Spleen (tissue), 11 donors: Measurements from ENCODE around the gene GID8. TPM values are rescaled to one million over a fixed set of nuclear protein-coding genes. Genes with fewer than 3 reads are reported as not detected.
"Not testable (repeated sequence)": the region's sequence is repeated elsewhere in the genome, so short reads cannot be mapped to it uniquely, and the experiment has no call there.

ENCODE experiments used
- DNase-seq: peaks from one replicate; pipeline ENCODE4 v3.0.0-alpha.2; 2020
- H3K27ac ChIP-seq, 8 donors: fragments of 200-600 bp; sonication (generic) in 7 of 8; 1 replicate in 4 of 8; 2 replicates in 4 of 8; pipeline versions ENCODE4 v1.5.0 to v1.8.0; 2016 to 2021; ENCODE audit warnings: inconsistent platforms in 4 of 8, mild to moderate bottlenecking in 4 of 8, moderate library complexity in 1 of 8
- H3K27me3 ChIP-seq, 7 donors: fragments of 200-600 bp; sonication (generic) in 6 of 7; replicated peaks in 1 of 7; 1 replicate in 4 of 7; 2 replicates in 3 of 7; pipeline versions ENCODE4 v1.5.0 to v1.8.0; 2016 to 2021; ENCODE audit warnings: inconsistent platforms in 3 of 7, mild to moderate bottlenecking in 1 of 7
- H3K36me3 ChIP-seq, 6 donors: fragments of 200-600 bp; sonication (generic) in 5 of 6; 1 replicate in 4 of 6; 2 replicates in 2 of 6; pipeline versions ENCODE4 v1.5.0 to v1.8.0; 2016 to 2021; ENCODE audit warnings: inconsistent platforms in 2 of 6
- H3K4me1 ChIP-seq, 6 donors: fragments of 200-600 bp; sonication (generic) in 5 of 6; 1 replicate in 3 of 6; 2 replicates in 3 of 6; pipeline versions ENCODE4 v1.5.0 to v1.8.0; 2016 to 2021; ENCODE audit warnings: inconsistent platforms in 3 of 6
- H3K4me3 ChIP-seq, 8 donors: fragments of 200-600 bp; sonication (generic) in 7 of 8; 1 replicate in 4 of 8; 2 replicates in 4 of 8; pipeline versions ENCODE4 v1.5.0 to v1.8.0; 2016 to 2021; ENCODE audit warnings: inconsistent platforms in 4 of 8, mild to moderate bottlenecking in 4 of 8, moderate library complexity in 2 of 8
- H3K9me3 ChIP-seq, 8 donors: fragments of 200-600 bp; sonication (generic) in 7 of 8; 1 replicate in 4 of 8; 2 replicates in 4 of 8; pipeline versions ENCODE4 v1.5.0 to v1.8.0; 2016 to 2021; ENCODE audit warnings: inconsistent platforms in 4 of 8
- POLR2A ChIP-seq, 3 donors: fragments of 450-650 bp; IDR thresholded peaks; one replicate each; pipeline ENCODE4 v1.5.1; 2017; ENCODE audit warnings: antibody characterized with exemption in 3 of 3, mild to moderate bottlenecking in 1 of 3
- POLR2AphosphoS5 ChIP-seq, 3 donors: sonication (generic); formaldehyde crosslinking; IDR thresholded peaks; one replicate each; pipeline ENCODE4 v1.5.1; 2017; ENCODE audit warnings: antibody characterized with exemption in 3 of 3
- WGBS, 5 donors: extraction: QIAGEN DNeasy Blood & Tissue Kit in 3 of 5; methylation state at CpG; one replicate each; pipeline versions ENCODE4 v1.1.5 to v1.1.7; 2013 to 2018; 5-methylcytosine and 5-hydroxymethylcytosine counted together
- intact Hi-C: fragments of 100-400 bp; cut with DNase I; formaldehyde crosslinking; loops from one replicate; pipeline ENCODE4 v1.15.0; 2023; ENCODE audit warnings: low total_unique reads
- polyA plus RNA-seq, 3 donors: library from polyadenylated mRNA; stranded (reverse); fragments of 200-250 nt; gene quantifications; one replicate each; pipeline ENCODE4 v1.2.1, GENCODE V29; 2013
- total RNA-seq, 7 donors: library from RNA; depleted of rRNA in 3 of 7; stranded (reverse); fragments of >200 nt in 3 of 7; fragmentation: NEBNext Ultra II Directional in 4 of 7; extraction: Animal tissue kit (Norgen Biotek cat#: 25700) in 4 of 7; gene quantifications; one replicate each; pipeline versions ENCODE4 v1.1.0 to v1.2.1, GENCODE V29; 2016 to 2021
- TF ChIP-seq, protein P1 (sequence below), 11 experiments: fragments of 200-600 bp in 7 of 11; fragments of 450-650 bp in 4 of 11; sonication (generic) in 4 of 11; IDR thresholded peaks in 8 of 11; conservative IDR thresholded peaks in 3 of 11; 1 replicate in 7 of 11; 2 replicates in 4 of 11; pipeline versions ENCODE4 v1.4.0 to v1.8.0; 2016 to 2021; ENCODE audit warnings: antibody characterized with exemption in 11 of 11, inconsistent platforms in 4 of 11, mild to moderate bottlenecking in 1 of 11
- donor health status: healthy with polysubstance abuse.
- donor health status: DM: no; HTN: no; CAD: no; lungs with moderate emphysema.
- donor health status: DM: no; HTN: no; CAD: no.
- donor health status: Bipolar disorder and iron deficiency.
- donor health status: healthy.
- donor health status: DM: no; HTN: no; CAD: no.
- donor health status: DM: yes; HTN: yes; CAD: no.

The GID8 gene
- total and polyA plus RNA-seq, 10 donors, result 9.7 to 33.3 (median 28.1) TPM

DNA sequence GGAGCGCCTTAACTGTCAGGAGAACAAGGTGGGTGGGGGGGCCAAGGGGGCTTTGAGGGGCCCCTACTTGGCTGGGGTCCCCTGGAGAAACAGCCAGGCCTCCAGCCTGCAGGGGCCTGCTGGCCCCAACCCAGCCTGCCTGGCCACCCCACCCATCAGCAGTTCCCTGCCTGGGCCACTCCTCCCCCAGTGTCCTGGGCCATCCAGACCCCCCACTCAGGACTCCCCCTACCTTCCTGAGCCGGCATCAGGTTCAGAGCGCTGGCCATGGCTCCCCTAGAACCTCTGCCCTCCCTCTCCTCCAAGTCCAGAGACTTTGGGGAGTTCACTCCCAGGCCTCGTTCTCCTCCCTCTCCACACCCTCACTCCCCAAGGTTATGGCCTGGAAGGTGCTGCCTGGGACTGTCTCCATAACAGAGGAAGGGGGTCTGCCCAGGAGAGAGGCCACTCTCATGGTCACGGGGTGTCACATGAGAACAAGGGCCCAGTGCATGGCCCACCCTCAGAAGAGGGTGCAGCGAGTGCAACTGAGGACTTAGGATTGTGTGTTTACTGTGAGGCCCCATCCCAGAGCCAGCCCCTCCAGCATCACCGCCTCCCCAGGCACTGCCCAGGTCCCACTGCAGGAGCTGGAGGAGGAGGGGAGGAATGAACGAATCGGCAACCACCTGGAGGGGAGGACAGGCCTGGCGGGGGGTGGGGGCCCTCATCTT, 20.6 kb downstream of the GID8 start:
- H3K27me3 ChIP-seq, result no peaks in the 10 kb centered on the region
- DNase-seq, result peak; percentile 63
- 68 to 87% (median 80%) methylated on average over 7 to 10 of the region's 10 CpGs for WGBS, 5 donors

DNA sequence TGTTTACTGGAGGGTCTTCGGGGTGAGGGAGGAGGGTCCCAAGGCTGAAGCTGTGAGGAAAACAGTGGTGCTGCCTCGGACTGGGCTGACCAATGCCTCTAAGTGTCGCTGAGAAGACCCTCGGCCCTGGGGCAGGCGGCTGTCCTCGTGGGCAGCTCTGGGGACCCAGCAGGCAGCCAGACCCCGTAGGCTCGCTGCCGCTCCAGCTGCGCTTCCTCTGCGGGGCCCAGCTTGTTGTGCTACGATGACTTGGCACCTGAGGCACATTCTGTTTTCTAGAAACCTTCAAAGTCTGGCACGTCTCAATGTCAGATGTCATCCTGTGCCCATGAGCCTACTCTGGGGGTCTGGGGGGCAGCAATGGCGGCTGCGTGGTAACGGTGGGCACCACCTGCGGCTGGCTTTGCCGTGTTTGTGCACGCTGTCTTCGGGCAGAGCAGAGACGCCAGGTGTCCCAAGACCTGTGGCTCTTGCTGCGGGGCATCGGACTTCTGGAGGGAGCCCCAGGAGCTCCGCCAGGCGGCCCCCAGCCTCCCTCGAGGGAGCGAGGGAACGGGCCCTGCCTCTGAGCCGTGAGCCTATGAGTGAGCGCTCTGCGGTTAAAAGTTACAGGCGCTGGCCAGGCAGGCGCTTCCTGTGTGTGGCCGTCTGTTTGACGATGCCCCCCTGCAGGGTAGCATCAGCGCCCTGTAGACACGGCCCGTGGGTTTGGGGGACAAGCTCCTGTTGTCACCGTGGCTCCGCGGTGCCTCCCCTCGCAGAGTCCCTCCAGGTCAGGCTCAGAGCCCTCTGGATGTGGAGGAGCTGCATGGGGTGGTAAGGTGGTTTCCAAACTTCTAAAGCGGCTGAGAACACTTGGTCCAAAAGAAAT, 21.4 kb downstream of the GID8 start:
- WGBS, 5 donors, result 37 to 64% (median 44%) methylated on average over 14 to 43 of the region's 43 CpGs
- Histone ChIP-seq H3K27ac (no peak overlapping the region), H3K27me3 (no peaks in the 10 kb centered on the region), H3K36me3 (peaks cover 0 to 77% (median 27%) of the 10 kb centered on the region in 6 donors), H3K4me3 (peak overlapping the region in 1 of 8 donors; percentile 15), H3K9me3 (no peaks in the 10 kb centered on the region), H3K4me1 (peaks cover 7 to 39% (median 22%) of the 10 kb centered on the region in 6 donors)
- peak in 1 of 3 donors; percentile 10 for TF ChIP-seq POLR2AphosphoS5 (IDR thresholded peaks at IDR 0.05)
- no peak for TF ChIP-seq POLR2A (IDR thresholded peaks at IDR 0.05)
- TF ChIP-seq, protein P1, sequence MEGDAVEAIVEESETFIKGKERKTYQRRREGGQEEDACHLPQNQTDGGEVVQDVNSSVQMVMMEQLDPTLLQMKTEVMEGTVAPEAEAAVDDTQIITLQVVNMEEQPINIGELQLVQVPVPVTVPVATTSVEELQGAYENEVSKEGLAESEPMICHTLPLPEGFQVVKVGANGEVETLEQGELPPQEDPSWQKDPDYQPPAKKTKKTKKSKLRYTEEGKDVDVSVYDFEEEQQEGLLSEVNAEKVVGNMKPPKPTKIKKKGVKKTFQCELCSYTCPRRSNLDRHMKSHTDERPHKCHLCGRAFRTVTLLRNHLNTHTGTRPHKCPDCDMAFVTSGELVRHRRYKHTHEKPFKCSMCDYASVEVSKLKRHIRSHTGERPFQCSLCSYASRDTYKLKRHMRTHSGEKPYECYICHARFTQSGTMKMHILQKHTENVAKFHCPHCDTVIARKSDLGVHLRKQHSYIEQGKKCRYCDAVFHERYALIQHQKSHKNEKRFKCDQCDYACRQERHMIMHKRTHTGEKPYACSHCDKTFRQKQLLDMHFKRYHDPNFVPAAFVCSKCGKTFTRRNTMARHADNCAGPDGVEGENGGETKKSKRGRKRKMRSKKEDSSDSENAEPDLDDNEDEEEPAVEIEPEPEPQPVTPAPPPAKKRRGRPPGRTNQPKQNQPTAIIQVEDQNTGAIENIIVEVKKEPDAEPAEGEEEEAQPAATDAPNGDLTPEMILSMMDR (IDR thresholded peaks at IDR 0.05 in 8 of 11, conservative IDR thresholded peaks at IDR 0.05 in 3 of 11), result no peak
- intact Hi-C loops, result no loop called here
- peak; percentile 76 for DNase-seq

More for the DNA sequence above, 20.6 kb downstream of the GID8 start:
- no peak overlapping the region for H3K4me3 ChIP-seq
- TF ChIP-seq, protein P1 (IDR thresholded peaks at IDR 0.05 in 8 of 11, conservative IDR thresholded peaks at IDR 0.05 in 3 of 11), result no peak
- TF ChIP-seq POLR2A (IDR thresholded peaks at IDR 0.05), result no peak
- TF ChIP-seq POLR2AphosphoS5 (IDR thresholded peaks at IDR 0.05), result no peak
- H3K27ac ChIP-seq, result no peak overlapping the region
- peaks cover 9 to 47% (median 30%) of the 10 kb centered on the region in 6 donors for H3K4me1 ChIP-seq
- H3K36me3 ChIP-seq, result peaks cover 0 to 69% (median 19%) of the 10 kb centered on the region in 6 donors
- no peaks in the 10 kb centered on the region for H3K9me3 ChIP-seq
- intact Hi-C loops, result no loop called here

GRCh38 chr20:62959998-62960436, 22.1 kb downstream of the GID8 start:
- H3K4me3 ChIP-seq, result no peak overlapping the region

GRCh38 chr20:62960446-62961309, 22.7 kb downstream of the GID8 start:
- Histone ChIP-seq H3K36me3 (peaks cover 0 to 91% (median 34%) of the 10 kb centered on the region in 6 donors), H3K4me1 (peaks cover 0 to 26% (median 12%) of the 10 kb centered on the region in 6 donors)
- H3K9me3 ChIP-seq, H3K27me3 ChIP-seq, H3K27ac ChIP-seq, H3K4me3 ChIP-seq, intact Hi-C loops: not testable (repeated sequence)
- peak; percentile 63 for DNase-seq
- 93 to 97% (median 94%) methylated on average over 8 to 27 of the region's 31 CpGs for WGBS, 5 donors

More at GRCh38 chr20:62959998-62960436, 22.1 kb downstream of the GID8 start:
- H3K4me1 ChIP-seq, result peaks cover 0 to 32% (median 16%) of the 10 kb centered on the region in 6 donors
- TF ChIP-seq POLR2AphosphoS5 (IDR thresholded peaks at IDR 0.05), result no peak
- TF ChIP-seq POLR2A (IDR thresholded peaks at IDR 0.05), result no peak
- TF ChIP-seq, protein P1 (IDR thresholded peaks at IDR 0.05 in 8 of 11, conservative IDR thresholded peaks at IDR 0.05 in 3 of 11), result no peak
- H3K9me3 ChIP-seq, result no peaks in the 10 kb centered on the region
- intact Hi-C loops, result no loop called here
- no peaks in the 10 kb centered on the region for H3K27me3 ChIP-seq
- WGBS, 5 donors, result 86 to 95% (median 91%) methylated on average over 16 to 20 of the region's 20 CpGs
- peaks cover 0 to 84% (median 32%) of the 10 kb centered on the region in 6 donors for H3K36me3 ChIP-seq
- no peak overlapping the region for H3K27ac ChIP-seq
- DNase-seq, result peak; percentile 69
